Progenitor cell of endocrine pancreas (in vitro differentiated cells): ENCODE measurements around the gene SDS. TPM values are rescaled to one million over a fixed set of nuclear protein-coding genes. Genes with fewer than 3 reads are reported as not detected.

ENCODE experiments used
- DNase-seq: peaks from one replicate; pipeline ENCODE4 v3.0.0; 2021; ENCODE audit warnings: low spot score; ENCODE audit not compliant: unreplicated experiment
- H3K27ac Mint-ChIP-seq: 2 replicates; pipeline ENCODE4 v1.8.0; 2021; ENCODE audit warnings: mild to moderate bottlenecking, moderate library complexity, mixed read lengths
- H3K27me3 Mint-ChIP-seq: 2 replicates; pipeline ENCODE4 v1.8.0; 2021; ENCODE audit warnings: mixed read lengths
- H3K36me3 Mint-ChIP-seq: 2 replicates; pipeline ENCODE4 v1.8.0; 2022; ENCODE audit warnings: mixed read lengths; ENCODE audit not compliant: insufficient read depth
- H3K4me1 Mint-ChIP-seq: 2 replicates; pipeline ENCODE4 v1.8.0; 2021; ENCODE audit warnings: low read depth, mixed read lengths
- H3K4me3 Mint-ChIP-seq: 2 replicates; pipeline ENCODE4 v1.8.0; 2021; ENCODE audit warnings: low read depth, mild to moderate bottlenecking, moderate library complexity, mixed read lengths
- H3K9me3 Mint-ChIP-seq: 2 replicates; pipeline ENCODE4 v1.8.0; 2021; ENCODE audit warnings: low read depth, mixed read lengths
- total RNA-seq: library from RNA; stranded (reverse); gene quantifications from 2 replicates; pipeline ENCODE4 v1.2.1, GENCODE V29; 2021
- TF ChIP-seq, protein P1 (sequence below): fragments of 200-600 bp; sonication (generic); IDR thresholded peaks from one replicate; pipeline ENCODE4 v1.5.0; 2021; ENCODE audit warnings: antibody characterized with exemption, mild to moderate bottlenecking; ENCODE audit not compliant: unreplicated experiment

Gene SDS
- total RNA-seq, 1 donor from 2014 or later: not detected

DNA sequence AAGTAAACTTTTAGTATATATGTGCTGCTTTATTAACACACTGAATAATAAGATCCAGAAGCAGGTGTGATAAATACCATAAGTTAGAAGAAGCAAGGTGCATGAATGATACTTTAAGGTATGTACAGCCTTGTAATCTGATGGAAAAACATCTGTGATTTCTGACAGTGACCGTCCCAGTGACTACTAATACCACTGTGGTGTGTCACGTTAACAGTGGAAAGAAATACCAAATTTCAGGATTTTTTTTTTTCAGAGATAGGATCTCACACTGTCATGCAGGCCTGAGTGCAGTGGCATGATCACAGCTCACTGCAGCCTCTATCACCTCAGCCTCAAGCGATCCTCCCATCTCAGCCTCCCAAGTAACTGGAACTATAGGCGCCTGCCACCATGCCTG, 21.5 kb downstream of the SDS start:
- TF ChIP-seq, protein P1, sequence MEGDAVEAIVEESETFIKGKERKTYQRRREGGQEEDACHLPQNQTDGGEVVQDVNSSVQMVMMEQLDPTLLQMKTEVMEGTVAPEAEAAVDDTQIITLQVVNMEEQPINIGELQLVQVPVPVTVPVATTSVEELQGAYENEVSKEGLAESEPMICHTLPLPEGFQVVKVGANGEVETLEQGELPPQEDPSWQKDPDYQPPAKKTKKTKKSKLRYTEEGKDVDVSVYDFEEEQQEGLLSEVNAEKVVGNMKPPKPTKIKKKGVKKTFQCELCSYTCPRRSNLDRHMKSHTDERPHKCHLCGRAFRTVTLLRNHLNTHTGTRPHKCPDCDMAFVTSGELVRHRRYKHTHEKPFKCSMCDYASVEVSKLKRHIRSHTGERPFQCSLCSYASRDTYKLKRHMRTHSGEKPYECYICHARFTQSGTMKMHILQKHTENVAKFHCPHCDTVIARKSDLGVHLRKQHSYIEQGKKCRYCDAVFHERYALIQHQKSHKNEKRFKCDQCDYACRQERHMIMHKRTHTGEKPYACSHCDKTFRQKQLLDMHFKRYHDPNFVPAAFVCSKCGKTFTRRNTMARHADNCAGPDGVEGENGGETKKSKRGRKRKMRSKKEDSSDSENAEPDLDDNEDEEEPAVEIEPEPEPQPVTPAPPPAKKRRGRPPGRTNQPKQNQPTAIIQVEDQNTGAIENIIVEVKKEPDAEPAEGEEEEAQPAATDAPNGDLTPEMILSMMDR: no peak
- Mint-ChIP-seq H3K4me3 (no peak overlapping the region), H3K9me3 (no peaks in the 10 kb centered on the region), H3K27ac (no peak overlapping the region), H3K36me3 (peaks cover 12% of the 10 kb centered on the region), H3K27me3 (no peaks in the 10 kb centered on the region), H3K4me1 (no peaks in the 10 kb centered on the region)
- no peak for DNase-seq

DNA sequence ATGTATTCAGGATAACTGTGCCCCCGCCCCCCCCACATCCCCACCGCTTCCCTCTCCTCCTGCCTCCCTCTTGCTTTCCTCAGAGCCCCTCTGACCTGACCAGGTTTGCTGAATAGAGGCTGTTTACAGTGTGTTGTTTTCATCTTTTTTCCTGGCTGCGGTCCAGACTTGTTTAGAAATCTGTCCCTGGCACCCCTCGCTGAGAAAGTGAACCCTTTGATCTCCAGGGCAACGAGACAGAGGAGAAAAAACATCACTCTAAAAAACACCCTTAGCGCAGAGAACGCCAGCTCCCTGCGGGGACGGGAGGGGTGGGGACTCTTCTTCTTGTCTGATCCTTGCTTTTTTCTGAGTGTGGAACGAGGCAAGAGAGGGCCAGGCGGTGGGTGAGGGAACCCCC, 22.5 kb downstream of the SDS start:
- H3K27ac Mint-ChIP-seq: no peak overlapping the region
- TF ChIP-seq, protein P1: no peak
- no peaks in the 10 kb centered on the region for H3K9me3 Mint-ChIP-seq
- H3K4me3 Mint-ChIP-seq: no peak overlapping the region
- peaks cover 13% of the 10 kb centered on the region for H3K36me3 Mint-ChIP-seq
- H3K27me3 Mint-ChIP-seq: no peaks in the 10 kb centered on the region
- H3K4me1 Mint-ChIP-seq: no peaks in the 10 kb centered on the region
- no peak for DNase-seq

DNA sequence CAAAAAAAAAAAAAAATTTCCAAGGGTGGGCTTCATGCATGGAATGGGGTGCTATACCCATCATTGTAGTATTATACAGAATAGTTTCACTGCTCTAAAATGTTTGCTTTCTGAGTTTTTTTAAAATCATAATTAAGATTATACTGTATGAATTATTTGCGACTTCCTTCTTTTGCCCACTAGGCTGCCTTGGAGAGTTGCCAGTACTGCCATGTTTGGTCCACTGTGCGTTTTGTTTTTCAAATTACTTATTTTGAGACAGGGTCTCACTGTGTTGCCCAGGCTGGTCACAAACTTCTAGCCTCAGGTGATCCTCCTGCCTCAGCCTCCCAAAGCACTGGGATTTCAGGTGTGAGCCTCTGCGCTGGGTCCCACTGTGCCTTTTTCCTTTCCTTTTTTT, 25.4 kb downstream of the SDS start:
- H3K27ac Mint-ChIP-seq: no peak overlapping the region
- no peaks in the 10 kb centered on the region for H3K9me3 Mint-ChIP-seq
- no peaks in the 10 kb centered on the region for H3K27me3 Mint-ChIP-seq
- TF ChIP-seq, protein P1: no peak
- DNase-seq: no peak
- no peak overlapping the region for H3K4me3 Mint-ChIP-seq
- H3K4me1 Mint-ChIP-seq: no peaks in the 10 kb centered on the region
- peaks cover 16% of the 10 kb centered on the region for H3K36me3 Mint-ChIP-seq

DNA sequence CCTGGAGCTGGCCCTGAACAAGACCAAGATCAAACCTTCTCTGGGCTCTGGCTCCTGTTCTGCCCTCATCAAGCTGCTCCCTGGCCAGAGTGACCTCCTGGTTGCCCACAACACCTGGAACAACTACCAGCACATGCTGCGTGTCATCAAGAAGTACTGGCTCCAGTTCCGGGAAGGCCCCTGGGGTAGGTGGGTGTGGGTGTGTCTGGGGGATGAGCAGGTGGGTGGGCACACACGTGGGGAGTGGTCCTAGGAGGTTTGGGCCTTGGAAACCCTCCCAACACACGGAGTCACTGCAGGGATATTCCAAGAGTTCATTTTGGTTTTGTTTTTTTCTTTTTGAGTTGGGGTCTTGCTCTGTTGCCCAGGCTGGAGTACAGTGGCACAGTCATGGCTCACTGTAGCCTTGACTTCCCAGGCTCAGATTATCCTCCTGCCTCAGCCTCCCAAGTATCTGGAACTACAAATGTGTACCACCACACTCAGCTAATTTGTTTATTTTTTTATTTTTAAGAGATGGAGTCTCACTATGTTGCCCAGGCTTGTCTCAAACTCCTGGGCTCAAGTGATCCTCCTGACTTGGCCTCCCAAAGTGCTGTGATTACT, 28.8 kb downstream of the SDS start:
- Mint-ChIP-seq H3K4me1 (peaks cover 2% of the 10 kb centered on the region), H3K4me3 (no peak overlapping the region), H3K36me3 (peaks cover 18% of the 10 kb centered on the region), H3K27ac (no peak overlapping the region), H3K27me3 (no peaks in the 10 kb centered on the region), H3K9me3 (no peaks in the 10 kb centered on the region)
- TF ChIP-seq, protein P1: no peak
- DNase-seq: no peak

DNA sequence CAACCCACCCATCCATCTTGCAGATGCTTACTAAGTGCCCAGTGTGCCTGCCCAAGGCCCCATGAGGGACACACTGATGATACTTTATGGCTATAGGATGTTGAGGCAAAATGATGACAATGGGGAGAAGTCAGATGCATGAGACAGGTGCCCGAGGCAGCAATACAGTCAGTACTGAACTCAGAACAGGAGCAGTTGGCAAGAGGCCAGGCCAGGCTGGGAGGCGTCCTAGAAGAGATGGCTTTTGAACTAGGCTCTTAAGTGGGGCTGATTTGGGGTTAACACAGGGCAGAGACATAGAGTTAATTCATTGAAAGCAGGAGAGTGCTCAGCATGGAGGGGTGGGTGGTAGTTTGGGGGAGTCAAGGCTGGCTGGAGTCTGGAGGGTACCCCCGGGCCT, 29.7 kb downstream of the SDS start:
- Mint-ChIP-seq H3K27ac (no peak overlapping the region), H3K9me3 (no peaks in the 10 kb centered on the region), H3K4me1 (peaks cover 2% of the 10 kb centered on the region), H3K36me3 (peaks cover 18% of the 10 kb centered on the region), H3K27me3 (no peaks in the 10 kb centered on the region), H3K4me3 (no peak overlapping the region)
- DNase-seq: no peak
- TF ChIP-seq, protein P1: no peak
